CD4-positive, alpha-beta T cell treated with Interleukin-10 for 1 hour (primary cell): ENCODE results near the gene FBXO45.
"Not testable (repeated sequence)": the region's sequence is repeated elsewhere in the genome, so short reads cannot be mapped to it uniquely, and the experiment has no call there.

Source experiments
- DNase-seq: peaks from one replicate; pipeline ENCODE4 v3.0.0-alpha.2; 2020

The FBXO45 gene

GRCh38 chr3:196568246-196569002, at the start of gene FBXO45, which contains the start of gene WDR53:
Gene FBXO45, plus strand, starts transcription at chr3:196568660. Its CDS starts 325 bp downstream, at chr3:196568985.
Gene WDR53, minus strand, starts transcription at chr3:196568554. Its CDS starts 7,079 bp downstream, at chr3:196561475.
- DNase-seq = peak; percentile 96

GRCh38 chr3:196518966-196519717, 49.3 kb upstream of the FBXO45 start:
- peak; percentile 70 for DNase-seq

- DNase-seq = peak; percentile 20
Measured at GRCh38 chr3:196519718-196520082, 48.8 kb upstream of the FBXO45 start.

GRCh38 chr3:196521291-196521690, 47.2 kb upstream of the FBXO45 start:
- DNase-seq = not testable (repeated sequence)

GRCh38 chr3:196523841-196524240, 44.6 kb upstream of the FBXO45 start:
- DNase-seq = no peak

GRCh38 chr3:196524527-196524926, 43.9 kb upstream of the FBXO45 start:
- no peak for DNase-seq

GRCh38 chr3:196525141-196525540, 43.3 kb upstream of the FBXO45 start:
- no peak for DNase-seq

GRCh38 chr3:196528639-196529233, 39.7 kb upstream of the FBXO45 start:
- DNase-seq = peak; percentile 76

GRCh38 chr3:196531418-196531817, 37.0 kb upstream of the FBXO45 start:
- no peak for DNase-seq

GRCh38 chr3:196533260-196533681, 35.2 kb upstream of the FBXO45 start:
- DNase-seq = no peak

GRCh38 chr3:196537319-196537984, 31.0 kb upstream of the FBXO45 start:
- DNase-seq = peak; percentile 67

- DNase-seq = no peak
Measured at GRCh38 chr3:196541684-196542445, 26.6 kb upstream of the FBXO45 start.

- DNase-seq = no peak
Measured at GRCh38 chr3:196544491-196544992, 23.9 kb upstream of the FBXO45 start.

GRCh38 chr3:196546537-196546936, 21.9 kb upstream of the FBXO45 start:
- no peak for DNase-seq

GRCh38 chr3:196547067-196547466, 21.4 kb upstream of the FBXO45 start:
- no peak for DNase-seq

- DNase-seq = not testable (repeated sequence)
Measured at GRCh38 chr3:196549312-196549711, 19.1 kb upstream of the FBXO45 start.

GRCh38 chr3:196550172-196550571, 18.3 kb upstream of the FBXO45 start:
- DNase-seq = not testable (repeated sequence)

- DNase-seq = no peak
Measured at GRCh38 chr3:196552253-196552652, 16.2 kb upstream of the FBXO45 start.

GRCh38 chr3:196553551-196553950, 14.9 kb upstream of the FBXO45 start:
- no peak for DNase-seq

GRCh38 chr3:196554205-196554604, 14.3 kb upstream of the FBXO45 start:
- DNase-seq = no peak

- no peak for DNase-seq
Measured at GRCh38 chr3:196555295-196555694, 13.2 kb upstream of the FBXO45 start.

- no peak for DNase-seq
Measured at GRCh38 chr3:196557236-196557635, 11.2 kb upstream of the FBXO45 start.
